PC-9 (cell line): ENCODE data around the gene EMP2. TPM values are rescaled to one million over a fixed set of nuclear protein-coding genes. Genes with fewer than 3 reads are reported as not detected.

Experiments used
- BruUV-seq: library from RNA; stranded (reverse); fragments of 400-500 nt; replicated peaks from 2 replicates; lab custom pipeline; 2021; lab: Mats Ljungman, UMichigan
- CTCF ChIA-PET: fragments of 300-600 bp; sonication (Branson Sonifier 250); formaldehyde crosslinking; loops from one replicate; lab custom pipeline; 2022; ENCODE audit warnings: antibody characterized with exemption; lab: Charles Lee
- POLR2A ChIA-PET: fragments of 300-600 bp; sonication (Branson Sonifier 250); formaldehyde crosslinking; loops from one replicate; lab custom pipeline; 2022; ENCODE audit warnings: antibody characterized with exemption; ENCODE audit not compliant: unreplicated experiment; lab: Charles Lee
- DNase-seq, 2 experiments: peaks; one replicate each; pipeline versions ENCODE4 v3.0.0 to v3.0.0-alpha.2; 2015 to 2022; ENCODE audit warnings: mixed read lengths in 1 of 2
- H2AFZ ChIP-seq: fragments of 200-600 bp; sonication (generic); 2 replicates; pipeline ENCODE4 v1.8.1; 2017; ENCODE audit warnings: antibody characterized with exemption
- H3F3A ChIP-seq: fragments of 200-600 bp; sonication (generic); 2 replicates; pipeline ENCODE4 v1.8.1; 2017; ENCODE audit warnings: antibody characterized with exemption, mild to moderate bottlenecking, low read depth; ENCODE audit not compliant: insufficient read depth
- H3K27ac ChIP-seq: fragments of 200-600 bp; sonication (generic); 2 replicates; pipeline ENCODE4 v1.6.1; 2016; ENCODE audit warnings: mixed run types
- H3K27me3 ChIP-seq: fragments of 200-600 bp; sonication (generic); 2 replicates; pipeline ENCODE4 v1.6.1; 2016; ENCODE audit warnings: low read depth, mixed run types; ENCODE audit not compliant: insufficient read depth
- H3K36me3 ChIP-seq: fragments of 200-600 bp; sonication (generic); 2 replicates; pipeline ENCODE4 v1.6.1; 2016; ENCODE audit warnings: low read depth, mixed run types
- H3K4me1 ChIP-seq: fragments of 200-600 bp; sonication (generic); replicated peaks from 2 replicates; pipeline ENCODE4 v1.6.1; 2016; ENCODE audit warnings: mixed run types; ENCODE audit not compliant: insufficient read depth
- H3K4me2 ChIP-seq: fragments of 200-600 bp; sonication (generic); 2 replicates; pipeline ENCODE4 v1.6.1; 2017; ENCODE audit warnings: mixed run types
- H3K4me3 ChIP-seq: fragments of 200-600 bp; sonication (generic); 2 replicates; pipeline ENCODE4 v1.6.1; 2016; ENCODE audit warnings: mixed run types
- H3K79me2 ChIP-seq: fragments of 200-600 bp; sonication (generic); 2 replicates; pipeline ENCODE4 v1.6.1; 2017; ENCODE audit warnings: low read depth, mixed run types
- H3K9me2 ChIP-seq: fragments of 200-600 bp; sonication (generic); 2 replicates; pipeline ENCODE4 v1.8.1; 2017; ENCODE audit warnings: mild to moderate bottlenecking; ENCODE audit not compliant: insufficient read depth
- H3K9me3 ChIP-seq: fragments of 200-600 bp; sonication (generic); 2 replicates; pipeline ENCODE4 v1.8.1; 2016; ENCODE audit warnings: low read depth; ENCODE audit not compliant: insufficient read depth
- H4K20me1 ChIP-seq: fragments of 200-600 bp; sonication (generic); 2 replicates; pipeline ENCODE4 v1.8.1; 2017; ENCODE audit not compliant: insufficient read depth
- CTCF ChIP-seq: fragments of 200-600 bp; sonication (generic); conservative IDR thresholded peaks from 2 replicates; pipeline ENCODE4 v1.6.1; 2017; ENCODE audit warnings: mixed run types, antibody characterized with exemption, mild to moderate bottlenecking, moderate library complexity
- EZH2 ChIP-seq: fragments of 200-600 bp; sonication (generic); IDR thresholded peaks from 2 replicates; pipeline ENCODE4 v1.8.0; 2017; ENCODE audit warnings: antibody characterized with exemption, low read depth
- intact Hi-C: fragments of 100-400 bp; cut with micrococcal nuclease; formaldehyde crosslinking; loops from one replicate; pipeline ENCODE4 v1.10.0; 2022; ENCODE audit not compliant: unreplicated experiment
- total RNA-seq: library from RNA; stranded (reverse); gene quantifications from 2 replicates; pipeline ENCODE4 v1.2.3, GENCODE V29; 2021

Gene EMP2
- total RNA-seq, 1 experiment from 2014 or later, result 137 TPM

- Histone ChIP-seq H3K9me2 (no peaks in the 10 kb centered on the region), H3K36me3 (no peaks in the 10 kb centered on the region), H3F3A (peaks cover 18% of the 10 kb centered on the region; the same call in 1 of the 2 replicates), H3K4me2 (0 out of 2 replicates have a peak overlapping the region, but pooled peaks have one; percentile 4), H2AFZ (no peak overlapping the region), H3K9me3 (no peaks in the 10 kb centered on the region), H3K79me2 (peaks cover 62% of the 10 kb centered on the region), H3K27me3 (no peaks in the 10 kb centered on the region), H3K27ac (no peak overlapping the region), H4K20me1 (peaks cover 6% of the 10 kb centered on the region), H3K4me3 (no peak overlapping the region), H3K4me1 (peaks cover 41% of the 10 kb centered on the region)
- TF ChIP-seq EZH2 (no peak), CTCF (no peak)
- BruUV-seq, result no TSS peak
- intact Hi-C loops, result no loop called here
- CTCF ChIA-PET, result no interaction called here
- POLR2A ChIA-PET, result interaction anchor here (0.5 to 0.6 kb wide), 3 partner anchors 18 to 51 kb away, joined by 3 to 33 read pairs (median 4); no protein-coding TSS in a partner anchor
- no peak for DNase-seq
Observed at GRCh38 chr16:10576390-10577304, 3.8 kb downstream of the EMP2 start.

GRCh38 chr16:10575506-10576130 is 4.8 kb downstream of the EMP2 start:
- Histone ChIP-seq H3K27ac (no peak overlapping the region), H4K20me1 (peaks cover 6% of the 10 kb centered on the region), H3K4me3 (no peak overlapping the region), H3K36me3 (no peaks in the 10 kb centered on the region), H3K79me2 (peaks cover 62% of the 10 kb centered on the region), H3K9me3 (no peaks in the 10 kb centered on the region), H3K9me2 (no peaks in the 10 kb centered on the region), H3K4me1 (peaks cover 35% of the 10 kb centered on the region), H2AFZ (no peak overlapping the region), H3F3A (peaks cover 9% of the 10 kb centered on the region; the same call in 1 of the 2 replicates), H3K4me2 (no peak overlapping the region), H3K27me3 (no peaks in the 10 kb centered on the region)
- BruUV-seq, result no TSS peak
- no peak for DNase-seq
- intact Hi-C loops, result no loop called here
- CTCF ChIA-PET, result no interaction called here
- POLR2A ChIA-PET, result interaction anchor here (0.6 kb wide), 1 partner anchor 35 kb away, joined by 3 read pairs; no protein-coding TSS in a partner anchor
- no peak for TF ChIP-seq EZH2
- no peak for TF ChIP-seq CTCF

- TF ChIP-seq EZH2, result no peak
- no peak for TF ChIP-seq CTCF
- no peak overlapping the region for H3K4me2 ChIP-seq
- H2AFZ ChIP-seq, result no peak overlapping the region
- no peaks in the 10 kb centered on the region for H3K36me3 ChIP-seq
- no peaks in the 10 kb centered on the region for H3K27me3 ChIP-seq
- peaks cover 6% of the 10 kb centered on the region for H4K20me1 ChIP-seq
- BruUV-seq, result no TSS peak
- ChIA-PET POLR2A (no interaction called here), CTCF (no interaction called here)
- H3F3A ChIP-seq, result no peaks in the 10 kb centered on the region
- peaks cover 55% of the 10 kb centered on the region for H3K79me2 ChIP-seq
- intact Hi-C loops, result no loop called here
- H3K27ac ChIP-seq, result no peak overlapping the region
- DNase-seq, result no peak
- no peaks in the 10 kb centered on the region for H3K9me3 ChIP-seq
- no peaks in the 10 kb centered on the region for H3K9me2 ChIP-seq
- H3K4me1 ChIP-seq, result peaks cover 15% of the 10 kb centered on the region
- H3K4me3 ChIP-seq, result no peak overlapping the region
Observed at GRCh38 chr16:10572611-10573010, 7.8 kb downstream of the EMP2 start.
